ENCODE measurements around the gene CST9.

DNA sequence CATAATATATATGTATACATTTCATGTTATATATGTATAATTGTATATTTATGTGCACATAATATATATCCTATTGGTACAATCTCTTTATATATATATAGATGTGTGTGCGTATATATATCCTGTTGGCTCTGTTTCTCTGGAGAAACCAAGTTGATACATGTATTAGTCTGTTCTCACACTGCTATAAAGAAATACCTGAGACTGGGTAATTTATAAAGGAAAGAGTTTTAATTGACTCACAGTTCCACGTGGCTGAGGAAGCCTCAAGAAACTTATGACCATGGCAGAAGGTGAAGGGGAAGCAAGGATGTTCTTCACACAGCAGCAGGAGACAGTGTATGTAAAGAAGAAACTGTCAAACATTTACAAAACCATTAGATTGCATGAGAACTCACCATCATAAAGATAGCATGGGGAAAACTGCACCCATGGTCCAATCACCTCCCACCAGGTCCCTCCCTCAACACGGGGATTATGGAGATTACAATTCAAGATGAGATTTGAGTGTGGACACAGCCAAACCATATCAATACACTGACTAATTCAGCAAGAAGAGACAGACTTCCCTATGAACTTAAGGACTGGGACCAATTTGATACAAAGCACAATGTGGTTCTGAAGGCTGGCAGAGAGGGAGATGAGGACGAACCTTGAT, 18.1 kb upstream of the CST9 start:
- TF ChIP-seq, protein P1, sequence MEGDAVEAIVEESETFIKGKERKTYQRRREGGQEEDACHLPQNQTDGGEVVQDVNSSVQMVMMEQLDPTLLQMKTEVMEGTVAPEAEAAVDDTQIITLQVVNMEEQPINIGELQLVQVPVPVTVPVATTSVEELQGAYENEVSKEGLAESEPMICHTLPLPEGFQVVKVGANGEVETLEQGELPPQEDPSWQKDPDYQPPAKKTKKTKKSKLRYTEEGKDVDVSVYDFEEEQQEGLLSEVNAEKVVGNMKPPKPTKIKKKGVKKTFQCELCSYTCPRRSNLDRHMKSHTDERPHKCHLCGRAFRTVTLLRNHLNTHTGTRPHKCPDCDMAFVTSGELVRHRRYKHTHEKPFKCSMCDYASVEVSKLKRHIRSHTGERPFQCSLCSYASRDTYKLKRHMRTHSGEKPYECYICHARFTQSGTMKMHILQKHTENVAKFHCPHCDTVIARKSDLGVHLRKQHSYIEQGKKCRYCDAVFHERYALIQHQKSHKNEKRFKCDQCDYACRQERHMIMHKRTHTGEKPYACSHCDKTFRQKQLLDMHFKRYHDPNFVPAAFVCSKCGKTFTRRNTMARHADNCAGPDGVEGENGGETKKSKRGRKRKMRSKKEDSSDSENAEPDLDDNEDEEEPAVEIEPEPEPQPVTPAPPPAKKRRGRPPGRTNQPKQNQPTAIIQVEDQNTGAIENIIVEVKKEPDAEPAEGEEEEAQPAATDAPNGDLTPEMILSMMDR (IDR thresholded peaks at IDR 0.05; ENCODE audit: control extremely low read depth in 1 of 3, insufficient read depth in 1 of 3, low read depth in 1 of 3, low read length in 3 of 3): no peak
- no peak for TF ChIP-seq POLR2AphosphoS5 (IDR thresholded peaks at IDR 0.05; ENCODE audit: low read depth, low read length)
- TF ChIP-seq JUND (IDR thresholded peaks at IDR 0.05; ENCODE audit: low read length): no peak
- no peak for TF ChIP-seq RBBP5 (IDR thresholded peaks at IDR 0.05; ENCODE audit: borderline replicate concordance, low read depth, low read length)
- no peak for TF ChIP-seq POLR2A (IDR thresholded peaks at IDR 0.05; ENCODE audit: control extremely low read depth in 1 of 2, low read depth in 2 of 2, low read length in 2 of 2)
